MM.1S (cell line): ENCODE data around the gene NUCB1.
A peak's percentile ranks its signal among the peaks of the same experiment; 100 is the strongest.

Source experiments
- DNase-seq: peaks from one replicate; pipeline ENCODE4 v3.0.0-alpha.2; 2015
- H2AFZ ChIP-seq: fragments of 300-600 bp; sonication (generic); 2 replicates; pipeline ENCODE4 v1.6.0; 2016; ENCODE audit warnings: antibody characterized with exemption, low read length
- H3F3A ChIP-seq: fragments of 300-600 bp; sonication (generic); 2 replicates; pipeline ENCODE4 v1.6.1; 2016; ENCODE audit warnings: mild to moderate bottlenecking, antibody characterized with exemption, low read length, moderate library complexity, mixed read lengths; ENCODE audit not compliant: insufficient read depth
- H3K27ac ChIP-seq: fragments of 300-600 bp; sonication (generic); 2 replicates; pipeline ENCODE4 v1.5.1; 2016; ENCODE audit warnings: mild to moderate bottlenecking, low read length
- H3K27me3 ChIP-seq: fragments of 300-600 bp; sonication (generic); replicated peaks from 2 replicates; pipeline ENCODE4 v1.6.0; 2016; ENCODE audit warnings: low read length; ENCODE audit not compliant: insufficient read depth
- H3K36me3 ChIP-seq: fragments of 300-600 bp; sonication (generic); replicated peaks from 2 replicates; pipeline ENCODE4 v1.6.1; 2016; ENCODE audit warnings: mild to moderate bottlenecking, low read length, mixed read lengths; ENCODE audit not compliant: insufficient read depth
- H3K4me1 ChIP-seq: fragments of 300-600 bp; sonication (generic); 2 replicates; pipeline ENCODE4 v1.6.1; 2016; ENCODE audit warnings: low read length, mixed read lengths
- H3K4me2 ChIP-seq: fragments of 300-600 bp; sonication (generic); 2 replicates; pipeline ENCODE4 v1.6.0; 2016; ENCODE audit warnings: low read depth, low read length
- H3K4me3 ChIP-seq: fragments of 300-600 bp; sonication (generic); 2 replicates; pipeline ENCODE4 v1.5.1; 2016; ENCODE audit warnings: low read length, mixed read lengths
- H3K79me2 ChIP-seq: fragments of 300-600 bp; sonication (generic); 2 replicates; pipeline ENCODE4 v1.6.1; 2016; ENCODE audit warnings: mixed run types, low read length, mixed read lengths
- H3K9ac ChIP-seq: fragments of 300-600 bp; sonication (generic); 2 replicates; pipeline ENCODE4 v1.6.1; 2016; ENCODE audit warnings: low read length, mixed read lengths
- H3K9me2 ChIP-seq: fragments of 300-600 bp; sonication (generic); replicated peaks from 2 replicates; pipeline ENCODE4 v1.6.1; 2016; ENCODE audit warnings: mild to moderate bottlenecking, low read length, mixed read lengths; ENCODE audit not compliant: insufficient read depth
- H3K9me3 ChIP-seq: fragments of 300-600 bp; sonication (generic); replicated peaks from 2 replicates; pipeline ENCODE4 v1.6.1; 2016; ENCODE audit warnings: mild to moderate bottlenecking, low read length, mixed read lengths; ENCODE audit not compliant: insufficient read depth
- H4K20me1 ChIP-seq: fragments of 300-600 bp; sonication (generic); 2 replicates; pipeline ENCODE4 v1.6.1; 2016; ENCODE audit warnings: mild to moderate bottlenecking, low read length, moderate library complexity, mixed read lengths; ENCODE audit not compliant: insufficient read depth
- EZH2 ChIP-seq: fragments of 300-600 bp; sonication (generic); optimal IDR thresholded peaks from 2 replicates; pipeline ENCODE3; 2017; ENCODE audit warnings: low read depth, mild to moderate bottlenecking, antibody characterized with exemption, low read length, mixed read lengths
- EZH2phosphoT487 ChIP-seq: fragments of 300-600 bp; sonication (generic); IDR thresholded peaks from 2 replicates; pipeline ENCODE4 v1.6.1; 2018; ENCODE audit warnings: antibody characterized with exemption, low read length
- TF ChIP-seq, protein P1 (sequence below): fragments of 300-600 bp; sonication (generic); IDR thresholded peaks from 2 replicates; pipeline ENCODE4 v1.5.1; 2016; ENCODE audit warnings: antibody characterized with exemption, low read length, mixed read lengths

The NUCB1 gene

DNA sequence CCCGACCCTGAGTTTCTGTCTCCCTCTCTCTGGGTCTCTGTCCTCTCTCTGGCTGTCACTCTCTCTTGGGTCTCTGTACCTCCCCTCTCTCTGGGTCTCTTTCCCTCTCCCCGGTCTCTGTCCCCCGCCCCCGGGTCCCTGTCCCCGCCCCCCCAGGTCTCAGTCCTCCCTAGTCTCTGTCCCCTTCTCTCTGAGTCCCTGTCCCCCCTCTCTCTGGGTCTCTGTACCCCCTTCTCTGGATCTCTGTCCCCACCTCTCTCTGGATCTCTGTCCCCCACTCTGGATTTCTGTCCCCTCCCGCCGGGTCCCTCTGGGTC, 62.7 kb downstream of the NUCB1 start:
- H3K9me3 ChIP-seq, result no peaks in the 10 kb centered on the region
- peaks cover 21% of the 10 kb centered on the region for H3K79me2 ChIP-seq
- no peak overlapping the region for H2AFZ ChIP-seq
- DNase-seq, result no peak
- peak overlapping the region; percentile 44; the same call in 1 of the 2 replicates for H3K4me2 ChIP-seq
- H3K27me3 ChIP-seq, result no peaks in the 10 kb centered on the region
- no peaks in the 10 kb centered on the region for H3K36me3 ChIP-seq
- peak overlapping the region; percentile 66; the same call in 1 of the 2 replicates for H3K27ac ChIP-seq
- H3K9me2 ChIP-seq, result no peaks in the 10 kb centered on the region
- TF ChIP-seq EZH2phosphoT487 (no peak), EZH2 (no peak)
- TF ChIP-seq, protein P1, sequence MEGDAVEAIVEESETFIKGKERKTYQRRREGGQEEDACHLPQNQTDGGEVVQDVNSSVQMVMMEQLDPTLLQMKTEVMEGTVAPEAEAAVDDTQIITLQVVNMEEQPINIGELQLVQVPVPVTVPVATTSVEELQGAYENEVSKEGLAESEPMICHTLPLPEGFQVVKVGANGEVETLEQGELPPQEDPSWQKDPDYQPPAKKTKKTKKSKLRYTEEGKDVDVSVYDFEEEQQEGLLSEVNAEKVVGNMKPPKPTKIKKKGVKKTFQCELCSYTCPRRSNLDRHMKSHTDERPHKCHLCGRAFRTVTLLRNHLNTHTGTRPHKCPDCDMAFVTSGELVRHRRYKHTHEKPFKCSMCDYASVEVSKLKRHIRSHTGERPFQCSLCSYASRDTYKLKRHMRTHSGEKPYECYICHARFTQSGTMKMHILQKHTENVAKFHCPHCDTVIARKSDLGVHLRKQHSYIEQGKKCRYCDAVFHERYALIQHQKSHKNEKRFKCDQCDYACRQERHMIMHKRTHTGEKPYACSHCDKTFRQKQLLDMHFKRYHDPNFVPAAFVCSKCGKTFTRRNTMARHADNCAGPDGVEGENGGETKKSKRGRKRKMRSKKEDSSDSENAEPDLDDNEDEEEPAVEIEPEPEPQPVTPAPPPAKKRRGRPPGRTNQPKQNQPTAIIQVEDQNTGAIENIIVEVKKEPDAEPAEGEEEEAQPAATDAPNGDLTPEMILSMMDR, result no peak
- 0 out of 2 replicates have a peak overlapping the region, but pooled peaks have one; percentile 7 for H3K4me3 ChIP-seq
- peak overlapping the region; percentile 46; the same call in 1 of the 2 replicates for H3K9ac ChIP-seq
- H3F3A ChIP-seq, result peaks cover 45% of the 10 kb centered on the region
- H4K20me1 ChIP-seq, result no peaks in the 10 kb centered on the region
- H3K4me1 ChIP-seq, result peaks cover 35% of the 10 kb centered on the region

DNA sequence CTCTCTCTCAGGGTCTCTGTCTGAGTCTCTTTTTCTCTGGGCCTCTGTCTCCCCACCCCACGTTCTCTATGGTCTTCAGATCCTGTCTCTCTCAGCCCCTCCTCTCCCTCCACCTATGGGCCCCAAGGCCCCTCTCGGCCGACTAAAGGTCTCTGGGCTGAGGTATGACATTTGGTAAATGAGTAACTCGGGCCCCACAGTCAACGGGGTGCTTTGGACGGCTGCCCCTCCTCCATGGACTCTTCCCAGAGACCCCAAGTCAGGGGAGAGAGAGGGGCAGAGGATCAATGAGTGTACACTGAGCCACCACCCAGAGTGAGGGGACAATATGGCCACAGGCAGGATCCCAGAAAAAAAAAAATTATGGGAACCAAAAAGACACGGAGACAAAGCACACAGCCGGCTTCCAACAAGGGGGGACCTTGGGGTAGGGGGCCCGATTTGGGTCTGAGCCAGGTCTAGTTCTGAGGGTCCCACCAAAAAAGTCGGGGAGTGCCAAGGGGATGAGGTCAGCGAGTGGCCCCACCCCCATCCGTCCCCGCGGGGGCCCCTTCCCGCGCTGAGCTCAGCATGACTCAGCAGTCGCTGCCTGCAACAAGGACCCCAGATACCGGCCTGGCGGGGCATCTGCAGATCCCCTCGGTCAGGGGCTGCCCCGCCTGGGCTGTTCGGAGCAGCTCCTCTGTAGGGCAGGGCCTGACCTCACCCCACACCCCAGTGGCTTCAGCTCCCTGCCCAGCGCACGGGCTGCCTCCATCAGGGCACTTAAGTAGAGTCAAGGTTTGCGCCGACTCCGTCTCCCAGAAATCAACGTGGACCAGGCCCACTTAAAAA, 63.5 kb downstream of the NUCB1 start:
- H3K9me3 ChIP-seq, result no peaks in the 10 kb centered on the region
- H3K27me3 ChIP-seq, result no peaks in the 10 kb centered on the region
- DNase-seq, result peak; percentile 43
- no peaks in the 10 kb centered on the region for H4K20me1 ChIP-seq
- H3K27ac ChIP-seq, result peak overlapping the region; percentile 66; the same call in 1 of the 2 replicates
- H3K4me3 ChIP-seq, result peak overlapping the region; percentile 55; the same call in 1 of the 2 replicates
- peak overlapping the region; percentile 10 for H2AFZ ChIP-seq
- H3F3A ChIP-seq, result peaks cover 53% of the 10 kb centered on the region
- H3K4me2 ChIP-seq, result peak overlapping the region; percentile 75
- no peaks in the 10 kb centered on the region for H3K9me2 ChIP-seq
- TF ChIP-seq, protein P1, result no peak
- TF ChIP-seq EZH2 (no peak), EZH2phosphoT487 (no peak)
- peaks cover 21% of the 10 kb centered on the region for H3K79me2 ChIP-seq
- no peaks in the 10 kb centered on the region for H3K36me3 ChIP-seq
- H3K4me1 ChIP-seq, result peaks cover 42% of the 10 kb centered on the region
- H3K9ac ChIP-seq, result peak overlapping the region; percentile 41; the same call in 1 of the 2 replicates

DNA sequence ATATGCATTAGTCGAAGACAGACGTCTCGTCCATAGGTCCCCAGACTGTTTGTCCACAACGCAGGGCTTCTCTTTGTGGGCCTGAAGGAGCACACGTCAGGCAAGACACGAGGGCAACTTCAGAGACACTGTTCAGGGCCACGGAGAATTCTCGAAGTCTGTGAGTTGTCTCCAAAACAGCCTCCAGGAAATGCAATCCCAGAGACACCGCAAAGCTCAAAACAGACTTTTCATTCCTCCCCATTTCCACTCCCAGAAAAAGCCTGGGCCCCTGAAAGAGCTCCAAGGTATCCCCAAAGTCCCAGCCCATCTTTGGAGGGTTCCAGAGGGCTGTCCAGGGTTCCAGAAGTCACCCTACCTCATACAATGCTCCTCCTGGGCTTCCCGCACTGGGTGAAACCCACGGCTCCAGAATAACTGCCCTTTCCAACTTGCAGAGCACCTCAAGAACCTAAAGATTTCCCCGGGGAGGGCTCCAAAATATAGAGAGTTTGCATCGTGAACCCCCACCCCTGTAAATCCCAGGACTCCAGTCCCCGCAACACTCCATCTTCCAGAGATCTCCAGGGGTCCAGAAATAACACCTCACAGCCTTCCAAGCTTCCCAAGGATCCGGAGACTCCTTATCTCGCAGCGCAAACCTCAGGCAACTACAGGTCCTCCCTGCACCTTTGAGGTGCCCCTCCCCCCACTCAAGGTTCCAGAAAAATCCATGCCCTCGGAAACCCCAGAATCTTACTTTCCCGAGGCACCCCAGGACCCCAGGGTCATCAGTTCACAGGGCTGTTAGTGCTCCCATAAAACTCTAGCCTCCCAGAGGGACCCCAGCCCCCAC, 64.3 kb downstream of the NUCB1 start:
- Histone ChIP-seq H3K9ac (peak overlapping the region; percentile 41; the same call in 1 of the 2 replicates), H4K20me1 (no peaks in the 10 kb centered on the region), H3K9me2 (no peaks in the 10 kb centered on the region), H3K79me2 (peaks cover 21% of the 10 kb centered on the region), H3K4me3 (peak overlapping the region; percentile 55), H3K36me3 (no peaks in the 10 kb centered on the region), H3K4me1 (peaks cover 42% of the 10 kb centered on the region), H2AFZ (peak overlapping the region; percentile 10), H3K9me3 (no peaks in the 10 kb centered on the region), H3K27ac (peak overlapping the region; percentile 66; the same call in 1 of the 2 replicates), H3K27me3 (no peaks in the 10 kb centered on the region), H3K4me2 (peak overlapping the region; percentile 75), H3F3A (peaks cover 55% of the 10 kb centered on the region)
- TF ChIP-seq EZH2 (no peak), EZH2phosphoT487 (no peak)
- TF ChIP-seq, protein P1, result no peak
- no peak for DNase-seq
